Chondrocyte (in vitro differentiated cells): ENCODE data around the gene ADAR. TPM values are rescaled to one million over a fixed set of nuclear protein-coding genes. Genes with fewer than 3 reads are reported as not detected.
A peak's percentile ranks its signal among the peaks of the same experiment; 100 is the strongest.

ENCODE experiments used
- DNase-seq: peaks from one replicate; pipeline ENCODE4 v3.0.0; 2021; ENCODE audit warnings: mixed read lengths, low spot score
- H3K27ac Mint-ChIP-seq: one replicate; pipeline ENCODE4 v1.8.0; 2021; ENCODE audit warnings: mild to moderate bottlenecking, moderate library complexity, mixed read lengths; ENCODE audit not compliant: unreplicated experiment
- H3K27me3 Mint-ChIP-seq: 2 replicates; pipeline ENCODE4 v1.8.0; 2021; ENCODE audit warnings: low read depth, mixed read lengths
- H3K36me3 Mint-ChIP-seq: 2 replicates; pipeline ENCODE4 v1.8.0; 2021; ENCODE audit warnings: low read depth, mixed read lengths
- H3K4me1 Mint-ChIP-seq: 2 replicates; pipeline ENCODE4 v1.8.0; 2021; ENCODE audit warnings: low read depth, mild to moderate bottlenecking, mixed read lengths
- H3K4me3 Mint-ChIP-seq: one replicate; pipeline ENCODE4 v1.8.0; 2021; ENCODE audit warnings: mild to moderate bottlenecking, moderate library complexity, mixed read lengths; ENCODE audit not compliant: unreplicated experiment
- H3K9me3 Mint-ChIP-seq: 2 replicates; pipeline ENCODE4 v1.8.0; 2021; ENCODE audit warnings: low read depth, mixed read lengths
- CTCF ChIP-seq: fragments of 200-600 bp; sonication (generic); IDR thresholded peaks from 2 replicates; pipeline ENCODE4 v1.5.0; 2021; ENCODE audit warnings: antibody characterized with exemption, mild to moderate bottlenecking, moderate library complexity
- total RNA-seq: library from RNA; stranded (reverse); gene quantifications from 3 replicates; pipeline ENCODE4 v1.2.1, GENCODE V29; 2021

The ADAR gene
- total RNA-seq, 1 donor from 2014 or later: 125 TPM

DNA sequence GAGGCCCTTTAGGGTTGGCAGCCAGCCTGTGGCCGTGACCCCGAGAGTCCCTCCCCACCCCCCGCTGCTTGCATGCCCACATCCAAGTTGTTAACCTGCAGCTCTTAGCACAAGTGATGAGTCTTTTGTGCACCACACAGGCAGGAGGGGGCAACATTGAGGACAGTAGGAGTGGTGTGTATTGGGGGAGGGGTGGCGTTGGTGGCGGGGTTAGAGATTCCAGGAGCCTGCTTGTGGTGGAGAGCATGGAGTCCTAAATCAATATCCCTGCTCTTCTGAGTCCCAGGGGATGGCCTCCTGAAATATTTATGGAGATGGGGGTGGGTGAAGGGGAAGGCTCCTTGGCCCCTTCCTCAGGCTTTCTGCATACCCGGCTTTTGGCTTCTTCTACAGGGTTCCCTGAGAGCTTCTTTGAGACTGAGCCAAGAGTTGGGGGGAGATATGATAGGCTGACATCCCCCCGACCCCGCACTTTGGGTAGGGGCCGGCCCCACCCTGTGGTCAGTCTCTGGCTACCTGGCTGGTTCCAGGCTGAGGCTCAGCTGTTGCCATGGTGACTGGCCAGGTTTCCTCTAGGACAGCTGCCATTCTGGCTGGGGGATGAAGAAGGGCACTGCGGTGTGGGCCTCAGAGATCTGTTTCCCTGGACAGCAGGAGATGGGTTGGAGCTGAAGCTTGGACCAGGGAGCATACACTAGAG is 35.4 kb downstream of the ADAR start:
- no peak for TF ChIP-seq CTCF
- Mint-ChIP-seq H3K36me3 (no peaks in the 10 kb centered on the region), H3K4me1 (peaks cover 5% of the 10 kb centered on the region), H3K27me3 (peaks cover 13% of the 10 kb centered on the region), H3K9me3 (no peaks in the 10 kb centered on the region), H3K4me3 (no peak overlapping the region), H3K27ac (no peak overlapping the region)
- no peak for DNase-seq

GRCh38 chr1:154571964-154572288 is 36.1 kb downstream of the ADAR start:
- no peak for DNase-seq
- H3K4me3 Mint-ChIP-seq: no peak overlapping the region
- TF ChIP-seq CTCF: no peak
- no peaks in the 10 kb centered on the region for H3K9me3 Mint-ChIP-seq
- no peak overlapping the region for H3K27ac Mint-ChIP-seq
- no peaks in the 10 kb centered on the region for H3K36me3 Mint-ChIP-seq
- H3K4me1 Mint-ChIP-seq: peaks cover 7% of the 10 kb centered on the region
- H3K27me3 Mint-ChIP-seq: peaks cover 17% of the 10 kb centered on the region

GRCh38 chr1:154571244-154571963 is 36.6 kb downstream of the ADAR start:
- Mint-ChIP-seq H3K36me3 (no peaks in the 10 kb centered on the region), H3K4me1 (peaks cover 7% of the 10 kb centered on the region), H3K27me3 (peaks cover 23% of the 10 kb centered on the region), H3K27ac (no peak overlapping the region), H3K4me3 (no peak overlapping the region), H3K9me3 (no peaks in the 10 kb centered on the region)
- DNase-seq: no peak
- no peak for TF ChIP-seq CTCF

DNA sequence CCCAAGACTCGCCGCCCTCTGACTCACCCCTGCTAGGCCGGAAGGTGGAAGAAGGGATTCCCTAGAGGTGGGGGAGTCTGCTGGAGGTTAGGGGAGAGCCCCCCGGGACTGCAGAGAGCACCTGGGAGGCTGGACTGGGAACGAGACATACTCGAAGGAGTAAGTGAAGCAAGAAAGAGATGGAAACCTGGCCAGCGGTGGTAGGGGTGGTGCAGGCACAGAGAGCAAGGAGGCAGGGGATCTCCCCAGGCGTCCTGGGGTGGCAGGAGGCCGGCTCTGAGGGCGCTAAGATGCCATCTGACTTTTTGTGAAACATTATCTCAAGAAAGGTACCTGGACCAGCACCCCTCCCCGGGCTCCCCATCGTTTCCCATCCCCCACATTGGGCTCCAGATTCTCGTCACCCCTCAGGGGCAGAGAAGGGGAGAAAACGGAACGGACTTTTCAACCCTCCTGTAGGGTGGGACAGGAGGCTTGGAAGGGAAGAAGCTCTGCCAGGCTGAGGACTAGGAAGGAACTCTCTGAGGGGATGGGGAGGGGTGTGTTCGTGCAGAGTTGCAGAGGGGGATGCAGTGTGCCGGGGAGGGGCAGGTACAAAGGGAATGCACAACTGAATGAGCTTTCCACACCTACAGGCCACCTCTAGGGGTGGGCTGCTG is 39.7 kb downstream of the ADAR start:
- peak overlapping the region; percentile 57 for H3K4me3 Mint-ChIP-seq
- H3K9me3 Mint-ChIP-seq: no peaks in the 10 kb centered on the region
- H3K27ac Mint-ChIP-seq: no peak overlapping the region
- peaks cover 7% of the 10 kb centered on the region for H3K4me1 Mint-ChIP-seq
- H3K27me3 Mint-ChIP-seq: peaks cover 41% of the 10 kb centered on the region
- TF ChIP-seq CTCF: no peak
- no peaks in the 10 kb centered on the region for H3K36me3 Mint-ChIP-seq
- DNase-seq: no peak

DNA sequence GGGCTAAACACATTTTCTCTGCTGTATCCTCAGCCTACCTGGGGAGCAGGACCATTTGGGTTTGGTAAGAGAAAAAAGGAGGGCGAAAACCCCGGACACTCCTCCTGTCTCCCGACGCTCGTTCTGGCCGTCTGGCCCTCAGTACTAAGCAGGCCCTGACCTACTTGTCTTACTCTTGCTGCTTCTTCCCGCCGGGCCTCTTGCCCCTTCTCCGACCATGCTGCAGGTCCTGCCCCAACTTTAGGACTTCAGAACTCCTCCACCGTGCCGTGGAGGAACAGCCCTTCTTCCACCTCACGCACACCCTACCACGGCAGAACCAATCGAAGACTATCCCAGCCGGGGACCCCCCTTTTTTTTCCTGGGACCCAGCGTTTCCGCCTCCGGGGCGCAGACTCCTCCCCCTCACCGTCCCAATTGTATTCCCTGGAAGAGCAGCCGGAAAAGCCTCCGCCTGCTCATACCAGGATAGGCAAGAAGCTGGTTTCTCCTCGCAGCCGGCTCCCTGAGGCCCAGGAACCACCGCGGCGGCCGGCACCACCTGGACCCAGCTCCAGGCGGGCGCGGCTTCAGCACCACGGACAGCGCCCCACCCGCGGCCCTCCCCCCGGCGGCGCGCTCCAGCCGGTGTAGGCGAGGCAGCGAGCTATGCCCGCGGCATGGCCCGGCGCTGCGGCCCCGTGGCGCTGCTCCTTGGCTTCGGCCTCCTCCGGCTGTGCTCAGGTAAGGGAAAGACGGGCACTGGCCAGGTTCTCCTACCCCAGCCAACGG is 40.4 kb downstream of the ADAR start, which contains the start of gene CHRNB2:
CHRNB2 (plus strand) TSS at position 393 of the 771 bp plus-strand sequence; CDS start at position 660, 267 bp downstream.
- Mint-ChIP-seq H3K27ac (no peak within 1 kb of the TSS), H3K4me1 (peaks cover 7% of the 10 kb centered on the region), H3K4me3 (peak within 1 kb of the TSS; percentile 57), H3K9me3 (no peaks in the 10 kb centered on the region), H3K27me3 (peaks cover 42% of the 10 kb centered on the region), H3K36me3 (no peaks in the 10 kb centered on the region)
- no peak for DNase-seq
- TF ChIP-seq CTCF: no peak
